T-helper 17 cell (primary cell): Measurements from ENCODE around the gene ACADSB. TPM values are rescaled to one million over a fixed set of nuclear protein-coding genes. Genes with fewer than 3 reads are reported as not detected.

Experiments
- ATAC-seq: fragments of 150-1000 bp; cut with Tn5 transposase; 2 replicates; pipeline ENCODE4 v1.10.0; 2021; ENCODE audit warnings: mild to moderate bottlenecking, moderate library complexity
- DNase-seq, 3 donors: peaks; one replicate each; pipeline versions ENCODE4 v3.0.0 to v3.0.0-alpha.2; 2020 to 2021
- H3K9me3 ChIP-seq: one replicate; pipeline ENCODE4 v1.7.0; 2013; ENCODE audit warnings: low read length, mild to moderate bottlenecking; ENCODE audit not compliant: control insufficient read depth, poor library complexity, severe bottlenecking
- H3K27ac Mint-ChIP-seq: one replicate; pipeline ENCODE4 v1.8.0; 2022; ENCODE audit warnings: mild to moderate bottlenecking, moderate library complexity, mixed read lengths
- H3K27me3 Mint-ChIP-seq: one replicate; pipeline ENCODE4 v1.8.0; 2022; ENCODE audit warnings: mixed read lengths
- H3K36me3 Mint-ChIP-seq: one replicate; pipeline ENCODE4 v1.8.0; 2022; ENCODE audit warnings: low read depth, mixed read lengths
- H3K4me1 Mint-ChIP-seq: one replicate; pipeline ENCODE4 v1.8.0; 2022; ENCODE audit warnings: mild to moderate bottlenecking, mixed read lengths
- H3K4me3 Mint-ChIP-seq: one replicate; pipeline ENCODE4 v1.8.0; 2022; ENCODE audit warnings: mild to moderate bottlenecking, moderate library complexity, mixed read lengths
- total RNA-seq, 4 donors: library from RNA in 2 of 4; stranded (reverse) in 2 of 4; gene quantifications; one replicate each; pipeline ENCODE4 v1.2.3 and lab custom pipeline; 2022 to 2026

The ACADSB gene
- total RNA-seq, 2 donors from 2014 or later = 19.8 to 24.0 TPM

DNA sequence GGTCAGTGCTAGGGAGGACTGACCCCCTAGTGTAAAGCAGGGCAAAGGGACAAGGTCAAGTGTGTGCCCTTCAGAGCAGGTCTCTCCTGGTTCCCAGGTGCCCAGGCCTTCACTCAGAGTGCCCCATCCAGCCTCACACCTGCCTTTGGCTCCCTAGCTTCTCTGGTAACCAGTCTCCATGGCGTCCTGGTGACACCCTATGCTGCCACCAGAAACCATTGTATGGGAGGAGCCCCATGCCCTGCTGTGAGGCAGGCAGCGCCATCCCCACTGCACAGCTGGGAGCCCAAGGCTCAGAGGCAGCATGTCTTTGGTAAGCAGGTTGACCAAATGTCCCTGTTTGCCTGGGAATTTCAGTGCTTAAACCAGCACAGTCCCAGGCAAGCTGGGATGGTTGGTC is 93.9 kb downstream of the ACADSB start:
- Mint-ChIP-seq H3K36me3 (no peaks in the 10 kb centered on the region), H3K4me1 (no peaks in the 10 kb centered on the region)

DNA sequence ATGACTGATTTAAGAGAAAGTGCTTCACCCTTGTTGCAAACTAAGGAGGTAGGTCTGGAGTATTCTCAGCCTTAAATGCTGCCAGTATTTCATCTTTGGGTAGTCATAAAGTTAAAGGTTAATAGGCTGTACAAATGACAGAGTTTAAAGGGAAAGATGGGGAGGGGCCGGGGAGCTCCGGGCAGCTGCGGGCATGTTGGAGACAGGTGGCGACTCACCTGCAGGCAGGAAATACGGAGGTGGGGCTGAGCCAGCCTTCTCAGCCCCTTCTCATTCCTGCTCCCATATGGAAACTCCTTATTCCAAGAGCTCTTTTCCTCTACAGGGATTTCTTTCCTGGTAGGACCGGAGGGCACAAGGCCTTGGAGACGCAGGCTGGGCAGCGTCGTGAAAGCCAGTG is 95.1 kb downstream of the ACADSB start:
- DNase-seq (no peak), ATAC-seq (no peak)
- Mint-ChIP-seq H3K4me3 (no peak overlapping the region), H3K27ac (no peak overlapping the region), H3K36me3 (peaks cover 2% of the 10 kb centered on the region), H3K4me1 (no peaks in the 10 kb centered on the region), H3K27me3 (peaks cover 39% of the 10 kb centered on the region)
- no peaks in the 10 kb centered on the region for H3K9me3 ChIP-seq

More for the DNA sequence above, 93.9 kb downstream of the ACADSB start:
- ATAC-seq (no peak), DNase-seq (no peak)
- H3K9me3 ChIP-seq = no peaks in the 10 kb centered on the region
- no peak overlapping the region for H3K4me3 Mint-ChIP-seq
- peaks cover 34% of the 10 kb centered on the region for H3K27me3 Mint-ChIP-seq
- H3K27ac Mint-ChIP-seq = no peak overlapping the region

Other genes with a start within 250 kb of the ACADSB start
- under 1 TPM; 0.73 to 0.82 TPM for gene CUZD1, start 163.1 kb upstream of the ACADSB start, total RNA-seq
- 10 to 100 TPM in 1 of 2 donors, 1 to 10 TPM in 1; 9.0 to 10.7 TPM for gene FAM24B, start 129.4 kb upstream of the ACADSB start, total RNA-seq
- gene FAM24A, start 98.4 kb upstream of the ACADSB start, total RNA-seq = not detected
- 1 to 10 TPM; 5.7 to 6.8 TPM for gene C10orf88, start 54.8 kb upstream of the ACADSB start, total RNA-seq
- gene PSTK, start 28.6 kb upstream of the ACADSB start, total RNA-seq = 10 to 100 TPM; 10.3 to 10.5 TPM
- 10 to 100 TPM; 35.7 to 56.1 TPM for gene IKZF5, start 211 bp upstream of the ACADSB start, total RNA-seq
- under 1 TPM in 1 of 2 donors, not detected in 1; 0.39 TPM for gene HMX3, start 127.0 kb downstream of the ACADSB start, total RNA-seq
- not detected for gene HMX2, start 139.1 kb downstream of the ACADSB start, total RNA-seq
- 100 to 1,000 TPM; 105 to 111 TPM for gene BUB3, start 145.4 kb downstream of the ACADSB start, total RNA-seq